ENCODE data around the gene FGFR2. TPM values are rescaled to one million over a fixed set of nuclear protein-coding genes. Genes with fewer than 3 reads are reported as not detected.
"Not testable (repeated sequence)": the region's sequence is repeated elsewhere in the genome, so short reads cannot be mapped to it uniquely, and the experiment has no call there.

Gene FGFR2
- total and polyA plus RNA-seq, 2 of the 4 experiments (the other 2 are of a cell fraction), result not detected

GRCh38 chr10:121556455-121556854 lies 41.8 kb downstream of the FGFR2 start:
- in situ Hi-C loops (cut with MboI; ENCODE audit: low sequenced_read_pairs), result no loop called here
- dilution Hi-C loops (cut with HindIII; ENCODE audit: low sequenced_read_pairs, unreplicated experiment), result no loop called here
- no peak for DNase-seq

DNA sequence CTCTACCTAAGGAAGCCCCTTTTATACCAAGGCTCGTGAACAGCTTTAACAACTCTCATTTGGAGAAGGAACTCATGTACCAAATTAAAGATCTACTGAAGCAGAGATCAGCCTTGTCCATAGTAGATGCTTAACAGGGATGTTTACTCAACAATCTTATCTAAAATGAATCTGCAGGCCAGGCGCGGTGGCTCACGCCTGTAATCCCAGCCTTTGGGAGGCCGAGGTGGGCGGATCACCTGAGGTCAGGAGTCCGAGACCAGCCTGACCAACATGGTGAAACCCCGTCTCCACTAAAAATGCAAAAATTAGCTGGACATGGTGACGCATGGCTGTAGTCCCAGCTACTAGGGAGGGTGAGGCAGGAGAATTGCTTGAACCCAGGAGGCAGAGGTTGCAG lies 43.3 kb downstream of the FGFR2 start:
- H3K79me1 ChIP-seq (ENCODE audit: low read depth in 1 of 2, low read length in 2 of 2); H4K91ac ChIP-seq (ENCODE audit: insufficient read depth, low read depth, low read length); H2BK20ac ChIP-seq (ENCODE audit: low read depth, low read length); H3K14ac ChIP-seq (replicated peaks; ENCODE audit: low read depth, low read length); H2AFZ ChIP-seq (replicated peaks; ENCODE audit: low read length, poor library complexity); H3K56ac ChIP-seq (ENCODE audit: extremely low read depth, insufficient read depth, low read length); BruUV-seq (replicated peaks); H3K36me3 ChIP-seq (ENCODE audit: control insufficient read depth, insufficient read depth, low read length); H2AK5ac ChIP-seq (ENCODE audit: low read depth, low read length); H3K9me1 ChIP-seq (ENCODE audit: insufficient read depth, low read length); H3K9ac ChIP-seq (ENCODE audit: low read depth, low read length); in situ Hi-C loops (cut with MboI; ENCODE audit: low sequenced_read_pairs); H2BK15ac ChIP-seq (ENCODE audit: low read depth, low read length); H4K20me1 ChIP-seq (ENCODE audit: insufficient read depth, low read length); ATAC-seq (ENCODE audit: low read depth); H3K27me3 ChIP-seq (ENCODE audit: control insufficient read depth, insufficient read depth, low read length); H3K4ac ChIP-seq (ENCODE audit: low read depth, low read length); H3K4me3 ChIP-seq (ENCODE audit: insufficient read depth, low read depth, low read length); H2AK9ac ChIP-seq (replicated peaks; ENCODE audit: low read depth, low read length, poor library complexity); H2BK120ac ChIP-seq (ENCODE audit: low read depth, low read length); H3K4me1 ChIP-seq (ENCODE audit: control insufficient read depth, insufficient read depth, low read length); intact Hi-C loops (cut with micrococcal nuclease); POLR2A ChIA-PET (ENCODE audit: unreplicated experiment); H4K5ac ChIP-seq (ENCODE audit: low read depth, low read length); H4K8ac ChIP-seq (ENCODE audit: low read depth in 2 of 2, low read length in 2 of 2); DNase-seq; H3K23ac ChIP-seq (ENCODE audit: low read depth, low read length); H2BK5ac ChIP-seq (ENCODE audit: low read depth, low read length, poor library complexity, severe bottlenecking); H3K27ac ChIP-seq (ENCODE audit: insufficient read depth, low read length); dilution Hi-C loops (cut with HindIII; ENCODE audit: low sequenced_read_pairs, unreplicated experiment); H3K4me2 ChIP-seq (ENCODE audit: low read depth, low read length); H3K18ac ChIP-seq (ENCODE audit: low read depth, low read length): not testable (repeated sequence)
- CTCF ChIA-PET, result interaction anchor here (0.5 kb wide), 1 partner anchor 76 kb away, joined by 3 read pairs; no protein-coding TSS in a partner anchor
- H3K9me3 ChIP-seq (ENCODE audit: control insufficient read depth, insufficient read depth, low read length), result peaks cover 25% of the 10 kb centered on the region
- WGBS, 2 experiments (ENCODE audit: extremely low coverage in 2 of 2, insufficient read length in 1 of 2), result 86% methylated on average over 6 of the region's 9 CpGs; no CpG with 5 or more reads in 1 of the 2 experiments

More at GRCh38 chr10:121556455-121556854, 41.8 kb downstream of the FGFR2 start:
- Histone ChIP-seq H3K23ac (ENCODE audit: low read depth, low read length) (no peak overlapping the region), H3K4me2 (ENCODE audit: low read depth, low read length) (no peak overlapping the region), H3K9me3 (ENCODE audit: control insufficient read depth, insufficient read depth, low read length) (peaks cover 23% of the 10 kb centered on the region), H3K9me1 (ENCODE audit: insufficient read depth, low read length) (no peaks in the 10 kb centered on the region), H4K20me1 (ENCODE audit: insufficient read depth, low read length) (no peaks in the 10 kb centered on the region), H2BK20ac (ENCODE audit: low read depth, low read length) (no peak overlapping the region), H3K79me1 (ENCODE audit: low read depth in 1 of 2, low read length in 2 of 2) (no peaks in the 10 kb centered on the region), H3K4me1 (ENCODE audit: control insufficient read depth, insufficient read depth, low read length) (no peaks in the 10 kb centered on the region), H4K5ac (ENCODE audit: low read depth, low read length) (no peak overlapping the region), H4K91ac (ENCODE audit: insufficient read depth, low read depth, low read length) (no peak overlapping the region), H3K56ac (ENCODE audit: extremely low read depth, insufficient read depth, low read length) (no peak overlapping the region), H2BK5ac (ENCODE audit: low read depth, low read length, poor library complexity, severe bottlenecking) (no peak overlapping the region), H4K8ac (ENCODE audit: low read depth in 2 of 2, low read length in 2 of 2) (no peak overlapping the region), H2AFZ (replicated peaks; ENCODE audit: low read length, poor library complexity) (no peak overlapping the region), H3K14ac (replicated peaks; ENCODE audit: low read depth, low read length) (no peak overlapping the region), H3K4ac (ENCODE audit: low read depth, low read length) (no peak overlapping the region), H2BK15ac (ENCODE audit: low read depth, low read length) (no peak overlapping the region), H3K9ac (ENCODE audit: low read depth, low read length) (no peak overlapping the region), H3K27me3 (ENCODE audit: control insufficient read depth, insufficient read depth, low read length) (no peaks in the 10 kb centered on the region), H2AK5ac (ENCODE audit: low read depth, low read length) (no peak overlapping the region), H3K4me3 (ENCODE audit: insufficient read depth, low read depth, low read length) (no peak overlapping the region), H2BK120ac (ENCODE audit: low read depth, low read length) (no peak overlapping the region), H3K27ac (ENCODE audit: insufficient read depth, low read length) (no peak overlapping the region), H2AK9ac (replicated peaks; ENCODE audit: low read depth, low read length, poor library complexity) (no peak overlapping the region), H3K18ac (ENCODE audit: low read depth, low read length) (no peak overlapping the region), H3K36me3 (ENCODE audit: control insufficient read depth, insufficient read depth, low read length) (no peaks in the 10 kb centered on the region)
- intact Hi-C loops (cut with micrococcal nuclease), result no loop called here
- ATAC-seq (ENCODE audit: low read depth), result no peak
- ChIA-PET POLR2A (ENCODE audit: unreplicated experiment) (no interaction called here), CTCF (no interaction called here)
- TF ChIP-seq FOS (IDR thresholded peaks at IDR 0.05; ENCODE audit: low read depth, low read length) (no peak), CHD1 (IDR thresholded peaks at IDR 0.05; ENCODE audit: low read depth, low read length) (no peak), USF2 (IDR thresholded peaks at IDR 0.05; ENCODE audit: low read depth, low read length) (no peak)
- WGBS, 2 experiments (ENCODE audit: extremely low coverage in 2 of 2, insufficient read length in 1 of 2), result no CpG with 5 or more reads among the region's 7 CpGs
- BruUV-seq (replicated peaks), result no TSS peak

Measured in IMR-90 (cell line).